Liver (tissue), 3 donors: ENCODE data around the gene EGFR.

ENCODE experiments used
- EGR1 ChIP-seq, 2 donors: IDR thresholded peaks; 2 replicates each; pipeline ENCODE4 v1.6.1; 2016 to 2018; ENCODE audit warnings: antibody characterized with exemption in 2 of 2, low read depth in 2 of 2
- FOXA1 ChIP-seq: IDR thresholded peaks from 2 replicates; pipeline ENCODE4 v1.6.1; 2016; ENCODE audit warnings: antibody characterized with exemption
- GABPA ChIP-seq, 2 donors: IDR thresholded peaks in 1 of 2; conservative IDR thresholded peaks in 1 of 2; 2 replicates each; pipeline ENCODE4 v1.6.1; 2016; ENCODE audit warnings: antibody characterized with exemption in 2 of 2, mild to moderate bottlenecking in 1 of 2, moderate library complexity in 1 of 2
- HNF4G ChIP-seq: IDR thresholded peaks from 2 replicates; pipeline ENCODE4 v1.6.1; 2016; ENCODE audit warnings: antibody characterized with exemption
- JUND ChIP-seq, 2 donors: IDR thresholded peaks; 2 replicates each; pipeline ENCODE4 v1.6.1; 2016; ENCODE audit warnings: antibody characterized with exemption in 2 of 2
- NR2F2 ChIP-seq: IDR thresholded peaks from 2 replicates; pipeline ENCODE4 v1.6.1; 2016; ENCODE audit warnings: antibody characterized with exemption
- RXRA ChIP-seq, 2 donors: IDR thresholded peaks; 2 replicates each; pipeline ENCODE4 v1.6.1; 2017 to 2018; ENCODE audit warnings: antibody characterized with exemption in 2 of 2, mild to moderate bottlenecking in 1 of 2
- SP1 ChIP-seq: IDR thresholded peaks from 2 replicates; pipeline ENCODE4 v1.6.1; 2018; ENCODE audit warnings: antibody characterized with exemption, mild to moderate bottlenecking
- TAF1 ChIP-seq: conservative IDR thresholded peaks from 2 replicates; pipeline ENCODE4 v1.6.1; 2016; ENCODE audit warnings: antibody characterized with exemption, mild to moderate bottlenecking
- TF ChIP-seq, protein P1 (sequence below): fragments of 150-350 bp; IDR thresholded peaks from 2 replicates; pipeline ENCODE4 v1.5.1; 2017; ENCODE audit warnings: improper control_type of control experiment, low read depth, low read length; ENCODE audit not compliant: missing input control
- TF ChIP-seq, protein P2 (sequence below): IDR thresholded peaks from 2 replicates; pipeline ENCODE4 v1.6.1; 2016; ENCODE audit warnings: antibody characterized with exemption
- TF ChIP-seq, protein P3 (sequence below): IDR thresholded peaks from 2 replicates; pipeline ENCODE4 v1.6.1; 2016; ENCODE audit warnings: antibody characterized with exemption
- TF ChIP-seq, protein P4 (sequence below): IDR thresholded peaks from 2 replicates; pipeline ENCODE4 v1.6.1; 2016; ENCODE audit warnings: antibody characterized with exemption, mild to moderate bottlenecking
- donor health status: healthy.
- donor health status: healthy.

DNA sequence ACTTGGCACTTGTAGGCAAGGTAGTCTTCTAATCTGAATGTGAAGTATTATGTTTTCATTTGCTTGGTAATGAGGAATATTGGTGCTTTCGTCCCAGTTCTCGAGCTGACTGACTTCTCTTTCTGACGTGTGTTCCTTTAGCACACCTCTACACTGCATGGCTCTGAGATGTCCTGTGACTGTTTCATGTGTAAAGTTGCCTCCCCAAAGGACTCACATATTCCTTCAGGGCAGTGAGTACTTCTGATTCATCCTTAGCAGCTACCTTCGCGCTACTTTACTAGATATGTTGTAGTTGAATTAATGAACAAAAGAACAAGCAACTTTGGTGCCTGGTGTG is 113.7 kb downstream of the EGFR start:
- TF ChIP-seq, protein P1, sequence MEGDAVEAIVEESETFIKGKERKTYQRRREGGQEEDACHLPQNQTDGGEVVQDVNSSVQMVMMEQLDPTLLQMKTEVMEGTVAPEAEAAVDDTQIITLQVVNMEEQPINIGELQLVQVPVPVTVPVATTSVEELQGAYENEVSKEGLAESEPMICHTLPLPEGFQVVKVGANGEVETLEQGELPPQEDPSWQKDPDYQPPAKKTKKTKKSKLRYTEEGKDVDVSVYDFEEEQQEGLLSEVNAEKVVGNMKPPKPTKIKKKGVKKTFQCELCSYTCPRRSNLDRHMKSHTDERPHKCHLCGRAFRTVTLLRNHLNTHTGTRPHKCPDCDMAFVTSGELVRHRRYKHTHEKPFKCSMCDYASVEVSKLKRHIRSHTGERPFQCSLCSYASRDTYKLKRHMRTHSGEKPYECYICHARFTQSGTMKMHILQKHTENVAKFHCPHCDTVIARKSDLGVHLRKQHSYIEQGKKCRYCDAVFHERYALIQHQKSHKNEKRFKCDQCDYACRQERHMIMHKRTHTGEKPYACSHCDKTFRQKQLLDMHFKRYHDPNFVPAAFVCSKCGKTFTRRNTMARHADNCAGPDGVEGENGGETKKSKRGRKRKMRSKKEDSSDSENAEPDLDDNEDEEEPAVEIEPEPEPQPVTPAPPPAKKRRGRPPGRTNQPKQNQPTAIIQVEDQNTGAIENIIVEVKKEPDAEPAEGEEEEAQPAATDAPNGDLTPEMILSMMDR, result no peak
- TF ChIP-seq, protein P2, sequence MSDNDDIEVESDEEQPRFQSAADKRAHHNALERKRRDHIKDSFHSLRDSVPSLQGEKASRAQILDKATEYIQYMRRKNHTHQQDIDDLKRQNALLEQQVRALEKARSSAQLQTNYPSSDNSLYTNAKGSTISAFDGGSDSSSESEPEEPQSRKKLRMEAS, result no peak
- TF ChIP-seq EGR1 (IDR thresholded peaks at IDR 0.05; ENCODE audit: low read depth in 2 of 2) (no peak), FOXA1 (no peak), GABPA (IDR thresholded peaks at IDR 0.05 in 1 of 2, conservative IDR thresholded peaks at IDR 0.05 in 1 of 2) (no peak), JUND (IDR thresholded peaks at IDR 0.05) (no peak), TAF1 (no peak), HNF4G (no peak), SP1 (no peak), RXRA (IDR thresholded peaks at IDR 0.05) (no peak), NR2F2 (no peak)
- TF ChIP-seq, protein P3, sequence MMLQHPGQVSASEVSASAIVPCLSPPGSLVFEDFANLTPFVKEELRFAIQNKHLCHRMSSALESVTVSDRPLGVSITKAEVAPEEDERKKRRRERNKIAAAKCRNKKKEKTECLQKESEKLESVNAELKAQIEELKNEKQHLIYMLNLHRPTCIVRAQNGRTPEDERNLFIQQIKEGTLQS, result no peak
- TF ChIP-seq, protein P4, sequence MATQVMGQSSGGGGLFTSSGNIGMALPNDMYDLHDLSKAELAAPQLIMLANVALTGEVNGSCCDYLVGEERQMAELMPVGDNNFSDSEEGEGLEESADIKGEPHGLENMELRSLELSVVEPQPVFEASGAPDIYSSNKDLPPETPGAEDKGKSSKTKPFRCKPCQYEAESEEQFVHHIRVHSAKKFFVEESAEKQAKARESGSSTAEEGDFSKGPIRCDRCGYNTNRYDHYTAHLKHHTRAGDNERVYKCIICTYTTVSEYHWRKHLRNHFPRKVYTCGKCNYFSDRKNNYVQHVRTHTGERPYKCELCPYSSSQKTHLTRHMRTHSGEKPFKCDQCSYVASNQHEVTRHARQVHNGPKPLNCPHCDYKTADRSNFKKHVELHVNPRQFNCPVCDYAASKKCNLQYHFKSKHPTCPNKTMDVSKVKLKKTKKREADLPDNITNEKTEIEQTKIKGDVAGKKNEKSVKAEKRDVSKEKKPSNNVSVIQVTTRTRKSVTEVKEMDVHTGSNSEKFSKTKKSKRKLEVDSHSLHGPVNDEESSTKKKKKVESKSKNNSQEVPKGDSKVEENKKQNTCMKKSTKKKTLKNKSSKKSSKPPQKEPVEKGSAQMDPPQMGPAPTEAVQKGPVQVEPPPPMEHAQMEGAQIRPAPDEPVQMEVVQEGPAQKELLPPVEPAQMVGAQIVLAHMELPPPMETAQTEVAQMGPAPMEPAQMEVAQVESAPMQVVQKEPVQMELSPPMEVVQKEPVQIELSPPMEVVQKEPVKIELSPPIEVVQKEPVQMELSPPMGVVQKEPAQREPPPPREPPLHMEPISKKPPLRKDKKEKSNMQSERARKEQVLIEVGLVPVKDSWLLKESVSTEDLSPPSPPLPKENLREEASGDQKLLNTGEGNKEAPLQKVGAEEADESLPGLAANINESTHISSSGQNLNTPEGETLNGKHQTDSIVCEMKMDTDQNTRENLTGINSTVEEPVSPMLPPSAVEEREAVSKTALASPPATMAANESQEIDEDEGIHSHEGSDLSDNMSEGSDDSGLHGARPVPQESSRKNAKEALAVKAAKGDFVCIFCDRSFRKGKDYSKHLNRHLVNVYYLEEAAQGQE, result no peak
